Tibial artery (tissue), 4 donors: Measurements from ENCODE around the gene COL20A1.

ENCODE experiments used
- DNase-seq, 2 donors: peaks; one replicate each; pipeline ENCODE4 v3.0.0-alpha.2; 2019
- H3K27ac ChIP-seq, 2 donors: fragments of 200-600 bp; sonication (generic) in 1 of 2; 1 replicate in 1 of 2; 2 replicates in 1 of 2; pipeline ENCODE4 v1.5.1; 2018 to 2019; ENCODE audit warnings: mild to moderate bottlenecking in 1 of 2
- H3K27me3 ChIP-seq, 2 donors: fragments of 200-600 bp; sonication (generic) in 1 of 2; one replicate each; pipeline versions ENCODE4 v1.5.1 to v1.6.0; 2016 to 2019
- H3K36me3 ChIP-seq, 3 donors: fragments of 200-600 bp; sonication (generic) in 2 of 3; one replicate each; pipeline ENCODE4 v1.5.1; 2016 to 2019; ENCODE audit warnings: mild to moderate bottlenecking in 2 of 3
- H3K4me1 ChIP-seq, 4 donors: fragments of 200-600 bp; sonication (generic) in 2 of 4; 1 replicate in 3 of 4; 2 replicates in 1 of 4; pipeline ENCODE4 v1.5.1; 2016 to 2019
- H3K4me3 ChIP-seq, 2 donors: fragments of 200-600 bp; sonication (generic) in 1 of 2; 1 replicate in 1 of 2; 2 replicates in 1 of 2; pipeline ENCODE4 v1.5.1; 2018 to 2019; ENCODE audit warnings: mild to moderate bottlenecking in 2 of 2
- H3K9me3 ChIP-seq, 3 donors: fragments of 200-600 bp; sonication (generic) in 1 of 3; one replicate each; pipeline ENCODE4 v1.5.1; 2016 to 2019
- CTCF ChIP-seq, 2 experiments: fragments of 200-600 bp in 1 of 2; fragments of 450-650 bp in 1 of 2; IDR thresholded peaks; one replicate each; pipeline ENCODE4 v1.5.1; 2017 to 2019; ENCODE audit warnings: antibody characterized with exemption in 2 of 2, mild to moderate bottlenecking in 1 of 2, moderate library complexity in 1 of 2
- intact Hi-C: fragments of 100-400 bp; cut with DNase I; formaldehyde crosslinking; loops from one replicate; pipeline ENCODE4 v1.15.0; 2023; ENCODE audit warnings: low total_unique reads

Gene COL20A1

GRCh38 chr20:63355781-63356295, 62.9 kb downstream of the COL20A1 start:
- TF ChIP-seq CTCF (IDR thresholded peaks at IDR 0.05) = no peak
- DNase-seq = no peak
- H3K4me1 ChIP-seq = peaks cover 0 to 22% (median 6%) of the 10 kb centered on the region in 4 donors
- H3K27ac ChIP-seq = no peak overlapping the region
- H3K27me3 ChIP-seq = peaks cover 0 to 68% of the 10 kb centered on the region in 2 donors
- H3K4me3 ChIP-seq = no peak overlapping the region
- no peaks in the 10 kb centered on the region for H3K36me3 ChIP-seq
- intact Hi-C loops = no loop called here
- H3K9me3 ChIP-seq = no peaks in the 10 kb centered on the region

- H3K4me1 ChIP-seq = peaks cover 0 to 26% (median 8%) of the 10 kb centered on the region in 4 donors
- DNase-seq = no peak
- intact Hi-C loops = no loop called here
- TF ChIP-seq CTCF (IDR thresholded peaks at IDR 0.05) = no peak
- no peaks in the 10 kb centered on the region for H3K36me3 ChIP-seq
- H3K9me3 ChIP-seq = no peaks in the 10 kb centered on the region
- H3K27ac ChIP-seq = no peak overlapping the region
- H3K4me3 ChIP-seq = no peak overlapping the region
- peaks cover 0 to 74% of the 10 kb centered on the region in 2 donors for H3K27me3 ChIP-seq
Measured at GRCh38 chr20:63356511-63356910, 63.5 kb downstream of the COL20A1 start.

- Histone ChIP-seq H3K9me3 (no peaks in the 10 kb centered on the region), H3K4me3 (no peak overlapping the region), H3K4me1 (peaks cover 0 to 24% (median 8%) of the 10 kb centered on the region in 4 donors), H3K36me3 (no peaks in the 10 kb centered on the region), H3K27ac (no peak overlapping the region), H3K27me3 (peaks cover 0 to 81% of the 10 kb centered on the region in 2 donors)
- TF ChIP-seq CTCF (IDR thresholded peaks at IDR 0.05) = no peak
- DNase-seq = no peak
- intact Hi-C loops = no loop called here
Measured at GRCh38 chr20:63356931-63357879, 64.2 kb downstream of the COL20A1 start.

GRCh38 chr20:63357921-63358905, 65.2 kb downstream of the COL20A1 start:
- DNase-seq = no peak
- H3K4me3 ChIP-seq = no peak overlapping the region
- H3K27ac ChIP-seq = no peak overlapping the region
- peaks cover 0 to 84% of the 10 kb centered on the region in 2 donors for H3K27me3 ChIP-seq
- no peaks in the 10 kb centered on the region for H3K36me3 ChIP-seq
- no peaks in the 10 kb centered on the region for H3K9me3 ChIP-seq
- intact Hi-C loops = no loop called here
- TF ChIP-seq CTCF (IDR thresholded peaks at IDR 0.05) = no peak
- peaks cover 0 to 14% (median 8%) of the 10 kb centered on the region in 4 donors for H3K4me1 ChIP-seq

GRCh38 chr20:63359164-63359934, 66.4 kb downstream of the COL20A1 start:
- H3K36me3 ChIP-seq = no peaks in the 10 kb centered on the region
- no peak overlapping the region for H3K4me3 ChIP-seq
- H3K27me3 ChIP-seq = peaks cover 0 to 90% of the 10 kb centered on the region in 2 donors
- intact Hi-C loops = no loop called here
- no peaks in the 10 kb centered on the region for H3K9me3 ChIP-seq
- H3K4me1 ChIP-seq = peaks cover 0 to 14% (median 8%) of the 10 kb centered on the region in 4 donors
- no peak for TF ChIP-seq CTCF (IDR thresholded peaks at IDR 0.05)
- H3K27ac ChIP-seq = no peak overlapping the region
- no peak for DNase-seq
